Measurements from ENCODE around the gene CFAP46.
"Not testable (repeated sequence)": the region's sequence is repeated elsewhere in the genome, so short reads cannot be mapped to it uniquely, and the experiment has no call there.

Gene CFAP46

DNA sequence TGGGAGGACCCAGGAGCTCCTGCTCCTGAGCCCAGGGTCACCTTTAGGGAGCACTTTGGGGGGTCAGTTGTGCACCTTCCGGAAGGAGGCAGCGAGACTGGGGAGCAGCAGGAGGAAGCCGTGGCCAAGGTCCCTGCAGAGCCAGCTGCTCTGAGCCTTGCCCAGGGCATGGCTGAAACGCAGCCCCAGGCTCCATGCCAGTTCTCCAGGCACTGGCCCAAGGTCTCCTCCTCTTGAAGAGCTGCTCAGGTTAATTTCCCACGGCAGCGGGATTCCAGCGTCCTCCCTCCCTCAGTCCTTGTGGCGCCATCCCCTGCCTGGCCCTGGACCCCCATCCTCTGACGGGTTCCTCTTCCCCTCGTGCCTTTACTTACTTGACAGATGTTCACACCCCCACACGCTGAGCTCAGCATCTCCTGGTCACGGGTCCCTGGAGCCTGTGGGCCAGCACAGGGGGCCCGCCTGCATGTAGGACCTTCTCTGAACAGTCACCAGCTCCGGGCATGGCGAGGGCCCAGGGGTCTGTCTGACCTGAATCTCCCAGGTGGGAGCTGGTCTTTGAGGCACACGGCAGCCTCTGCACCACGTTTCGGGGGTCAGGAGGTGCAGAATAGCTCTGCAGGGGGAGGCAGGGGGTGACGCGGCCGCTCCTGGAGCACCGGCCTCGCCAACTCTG lies 16.7 kb upstream of the CFAP46 start:
- DNase-seq (ENCODE audit: low read depth), result no peak
- TF ChIP-seq, protein P1, sequence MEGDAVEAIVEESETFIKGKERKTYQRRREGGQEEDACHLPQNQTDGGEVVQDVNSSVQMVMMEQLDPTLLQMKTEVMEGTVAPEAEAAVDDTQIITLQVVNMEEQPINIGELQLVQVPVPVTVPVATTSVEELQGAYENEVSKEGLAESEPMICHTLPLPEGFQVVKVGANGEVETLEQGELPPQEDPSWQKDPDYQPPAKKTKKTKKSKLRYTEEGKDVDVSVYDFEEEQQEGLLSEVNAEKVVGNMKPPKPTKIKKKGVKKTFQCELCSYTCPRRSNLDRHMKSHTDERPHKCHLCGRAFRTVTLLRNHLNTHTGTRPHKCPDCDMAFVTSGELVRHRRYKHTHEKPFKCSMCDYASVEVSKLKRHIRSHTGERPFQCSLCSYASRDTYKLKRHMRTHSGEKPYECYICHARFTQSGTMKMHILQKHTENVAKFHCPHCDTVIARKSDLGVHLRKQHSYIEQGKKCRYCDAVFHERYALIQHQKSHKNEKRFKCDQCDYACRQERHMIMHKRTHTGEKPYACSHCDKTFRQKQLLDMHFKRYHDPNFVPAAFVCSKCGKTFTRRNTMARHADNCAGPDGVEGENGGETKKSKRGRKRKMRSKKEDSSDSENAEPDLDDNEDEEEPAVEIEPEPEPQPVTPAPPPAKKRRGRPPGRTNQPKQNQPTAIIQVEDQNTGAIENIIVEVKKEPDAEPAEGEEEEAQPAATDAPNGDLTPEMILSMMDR (IDR thresholded peaks at IDR 0.05; ENCODE audit: control insufficient read depth, insufficient read depth, low read depth, low read length, missing control alignments), result no peak
- H3K4me3 ChIP-seq (ENCODE audit: control insufficient read depth, low read depth, low read length), result no peak overlapping the region

DNA sequence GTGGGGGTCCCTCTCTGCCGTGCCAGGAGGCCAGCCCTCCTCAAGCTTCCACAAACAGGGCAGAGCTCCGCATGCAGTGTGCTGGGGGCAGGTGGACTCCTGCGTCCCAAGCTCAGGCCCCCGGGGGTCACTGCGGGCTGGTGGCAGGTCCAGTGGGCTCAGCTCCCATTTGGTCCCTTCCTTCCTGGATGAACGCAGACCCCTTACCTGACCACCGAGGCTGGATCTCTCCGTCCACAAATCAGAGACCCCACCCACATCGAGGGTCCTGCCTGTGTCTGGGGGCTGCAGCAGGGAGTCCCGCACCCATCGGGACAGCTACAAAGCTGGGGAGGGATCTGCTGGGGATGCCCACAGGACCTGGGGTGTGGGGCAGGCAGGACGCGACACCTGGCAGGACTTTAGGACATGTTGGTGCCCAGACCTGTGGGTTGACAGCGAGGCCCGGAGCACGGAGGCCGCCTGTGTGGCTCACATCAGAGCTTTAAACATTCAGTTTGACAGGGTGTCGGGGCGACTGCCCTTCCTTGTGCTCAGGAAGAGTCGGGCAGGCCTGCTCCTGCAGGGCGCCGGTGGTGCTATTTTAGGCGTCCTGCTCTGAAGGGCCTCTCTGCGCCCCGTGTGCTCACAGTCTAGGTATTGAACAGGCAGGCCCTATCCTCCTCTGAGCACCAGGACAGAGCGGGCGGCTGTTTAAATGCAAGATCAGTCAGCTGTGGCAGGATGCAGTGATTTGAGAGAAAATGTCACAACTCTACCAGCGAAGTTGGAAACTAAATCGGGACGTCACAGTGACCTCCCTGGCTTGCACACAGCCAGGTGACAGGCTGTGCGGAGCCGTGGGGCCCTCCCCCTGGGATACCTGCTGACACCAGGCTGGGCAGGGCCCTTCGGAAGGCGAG lies 15.9 kb upstream of the CFAP46 start:
- TF ChIP-seq, protein P1 (IDR thresholded peaks at IDR 0.05; ENCODE audit: control insufficient read depth, insufficient read depth, low read depth, low read length, missing control alignments), result no peak
- no peak overlapping the region for H3K4me3 ChIP-seq (ENCODE audit: control insufficient read depth, low read depth, low read length)
- DNase-seq (ENCODE audit: low read depth), result no peak

DNA sequence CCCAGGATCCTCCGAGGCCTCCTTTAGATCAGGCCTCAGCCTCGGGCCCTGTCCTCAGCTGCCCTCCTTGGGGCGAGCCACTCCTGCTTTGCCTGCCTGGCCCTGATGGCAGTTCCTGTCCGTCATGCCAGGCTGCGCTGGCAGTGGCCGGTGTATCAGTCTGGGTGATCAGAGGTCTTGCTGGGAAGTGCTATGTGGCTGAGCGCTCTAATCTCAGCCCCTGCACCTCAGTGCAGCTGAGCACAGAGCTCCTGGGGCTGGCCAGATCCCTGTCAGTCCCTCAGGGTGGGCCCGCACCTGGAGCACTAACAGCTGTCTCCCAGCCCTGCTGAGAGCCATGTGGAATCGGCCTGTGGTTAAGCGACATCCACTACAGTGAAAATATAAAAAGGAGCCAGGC lies 14.8 kb upstream of the CFAP46 start:
- DNase-seq (ENCODE audit: low read depth), result no peak
- TF ChIP-seq, protein P1 (IDR thresholded peaks at IDR 0.05; ENCODE audit: control insufficient read depth, insufficient read depth, low read depth, low read length, missing control alignments), result no peak
- no peak overlapping the region for H3K4me3 ChIP-seq (ENCODE audit: control insufficient read depth, low read depth, low read length)

DNA sequence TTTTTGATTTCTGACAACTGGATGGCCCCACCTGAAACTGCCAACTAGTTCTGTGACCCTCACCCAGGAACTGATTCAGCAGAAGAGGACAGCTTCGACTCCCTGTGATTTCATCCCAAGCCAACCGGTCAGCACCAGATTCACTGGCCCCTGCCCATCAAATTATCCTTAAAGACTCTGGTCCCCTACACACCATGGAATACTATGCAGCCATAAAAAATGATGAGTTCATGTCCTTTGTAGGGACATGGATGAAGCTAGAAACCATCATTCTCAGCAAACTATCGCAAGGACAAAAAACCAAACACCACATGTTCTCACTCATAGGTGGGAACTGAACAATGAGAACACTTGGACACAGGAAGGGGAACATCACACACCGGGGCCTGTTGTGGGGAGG lies 13.9 kb upstream of the CFAP46 start:
- DNase-seq (ENCODE audit: low read depth); H3K4me3 ChIP-seq (ENCODE audit: control insufficient read depth, low read depth, low read length): not testable (repeated sequence)

DNA sequence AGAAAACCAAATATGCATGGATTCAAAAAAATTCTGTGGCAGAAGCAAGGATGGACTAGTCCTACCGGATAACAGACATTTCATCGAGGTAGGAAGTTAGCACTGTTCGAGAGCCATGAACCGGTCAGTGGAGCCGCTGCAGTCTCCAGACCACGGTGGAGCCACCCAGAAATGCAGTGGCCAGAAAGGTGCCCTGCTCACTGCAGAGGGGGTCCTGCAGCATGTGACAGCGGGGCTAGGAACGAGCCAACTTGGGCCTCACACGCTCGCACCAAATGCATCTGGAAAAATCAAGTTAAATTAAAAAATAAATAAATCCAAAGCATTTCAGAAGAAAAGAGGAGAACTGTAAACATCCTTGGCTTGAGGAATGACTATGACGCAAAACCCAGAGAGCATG lies 13.1 kb upstream of the CFAP46 start:
- TF ChIP-seq, protein P1 (IDR thresholded peaks at IDR 0.05; ENCODE audit: control insufficient read depth, insufficient read depth, low read depth, low read length, missing control alignments), result no peak
- no peak for DNase-seq (ENCODE audit: low read depth)
- H3K4me3 ChIP-seq (ENCODE audit: control insufficient read depth, low read depth, low read length), result no peak overlapping the region

DNA sequence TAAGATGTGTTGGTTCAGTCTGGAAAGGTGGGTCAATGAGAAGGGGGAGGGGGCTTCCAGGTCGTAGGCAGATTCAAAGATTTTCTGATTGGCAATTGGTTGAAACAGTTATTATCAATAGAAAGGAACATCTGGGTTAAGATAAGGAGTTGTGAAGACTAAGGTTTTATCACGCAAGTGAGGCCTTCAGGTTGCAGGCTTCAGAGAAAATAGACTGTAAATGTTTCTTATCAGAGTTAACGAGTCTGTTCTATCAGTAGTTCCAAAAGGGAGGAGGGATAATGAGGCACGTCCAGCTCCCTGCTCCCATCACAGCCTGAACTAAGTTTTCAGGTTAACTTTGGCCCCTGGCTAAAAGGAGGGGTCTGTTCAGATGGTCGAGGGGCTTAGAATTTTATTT lies 11.1 kb upstream of the CFAP46 start:
- TF ChIP-seq, protein P1 (IDR thresholded peaks at IDR 0.05; ENCODE audit: control insufficient read depth, insufficient read depth, low read depth, low read length, missing control alignments), result no peak
- DNase-seq (ENCODE audit: low read depth), result no peak
- H3K4me3 ChIP-seq (ENCODE audit: control insufficient read depth, low read depth, low read length), result no peak overlapping the region

DNA sequence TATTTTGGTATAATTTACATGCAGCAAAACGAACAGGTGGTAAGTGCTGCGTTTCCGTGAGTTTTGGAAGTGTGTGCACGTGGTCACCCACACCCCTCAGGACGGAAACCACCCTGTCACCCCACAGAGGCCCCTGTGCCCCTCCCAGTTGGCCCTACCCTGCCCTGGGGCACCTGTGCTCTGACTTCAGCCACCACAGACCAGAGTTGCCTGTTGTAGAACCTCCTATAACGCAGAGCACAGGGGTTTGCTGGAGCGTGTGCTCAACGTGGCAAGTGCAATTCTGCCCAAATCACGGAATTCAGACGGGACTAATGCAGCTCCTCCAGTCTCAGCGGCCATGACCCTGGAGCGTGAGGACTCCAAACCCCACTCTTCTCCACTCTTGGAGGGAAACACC lies 9.6 kb upstream of the CFAP46 start:
- TF ChIP-seq, protein P1 (IDR thresholded peaks at IDR 0.05; ENCODE audit: control insufficient read depth, insufficient read depth, low read depth, low read length, missing control alignments), result no peak
- no peak overlapping the region for H3K4me3 ChIP-seq (ENCODE audit: control insufficient read depth, low read depth, low read length)
- DNase-seq (ENCODE audit: low read depth), result no peak
